Testis (tissue), 2 donors: ENCODE data around the gene SLC25A40.

Experiments used
- POLR2A ChIP-seq: fragments of 450-650 bp; IDR thresholded peaks from one replicate; pipeline ENCODE4 v1.6.1; 2017; ENCODE audit warnings: antibody characterized with exemption, mild to moderate bottlenecking, moderate library complexity
- TF ChIP-seq, protein P1 (sequence below), 3 experiments: fragments of 450-650 bp in 2 of 3; fragments of 200-600 bp in 1 of 3; sonication (generic) in 1 of 3; IDR thresholded peaks; one replicate each; pipeline ENCODE4 v1.5.1; 2016 to 2019; ENCODE audit warnings: antibody characterized with exemption in 3 of 3, mild to moderate bottlenecking in 2 of 3, moderate library complexity in 1 of 3

- no peak for TF ChIP-seq POLR2A
- TF ChIP-seq, protein P1, sequence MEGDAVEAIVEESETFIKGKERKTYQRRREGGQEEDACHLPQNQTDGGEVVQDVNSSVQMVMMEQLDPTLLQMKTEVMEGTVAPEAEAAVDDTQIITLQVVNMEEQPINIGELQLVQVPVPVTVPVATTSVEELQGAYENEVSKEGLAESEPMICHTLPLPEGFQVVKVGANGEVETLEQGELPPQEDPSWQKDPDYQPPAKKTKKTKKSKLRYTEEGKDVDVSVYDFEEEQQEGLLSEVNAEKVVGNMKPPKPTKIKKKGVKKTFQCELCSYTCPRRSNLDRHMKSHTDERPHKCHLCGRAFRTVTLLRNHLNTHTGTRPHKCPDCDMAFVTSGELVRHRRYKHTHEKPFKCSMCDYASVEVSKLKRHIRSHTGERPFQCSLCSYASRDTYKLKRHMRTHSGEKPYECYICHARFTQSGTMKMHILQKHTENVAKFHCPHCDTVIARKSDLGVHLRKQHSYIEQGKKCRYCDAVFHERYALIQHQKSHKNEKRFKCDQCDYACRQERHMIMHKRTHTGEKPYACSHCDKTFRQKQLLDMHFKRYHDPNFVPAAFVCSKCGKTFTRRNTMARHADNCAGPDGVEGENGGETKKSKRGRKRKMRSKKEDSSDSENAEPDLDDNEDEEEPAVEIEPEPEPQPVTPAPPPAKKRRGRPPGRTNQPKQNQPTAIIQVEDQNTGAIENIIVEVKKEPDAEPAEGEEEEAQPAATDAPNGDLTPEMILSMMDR (IDR thresholded peaks at IDR 0.05): no peak
Observed at GRCh38 chr7:87797395-87797794, 78.8 kb downstream of the SLC25A40 start.
